Lung (tissue), 12 donors: Measurements from ENCODE around the gene LRPPRC. TPM values are rescaled to one million over a fixed set of nuclear protein-coding genes. Genes with fewer than 3 reads are reported as not detected.

ENCODE experiments used
- ATAC-seq: fragments of 200-7000 bp; cut with Tn5 transposase; one replicate; pipeline ENCODE4 v1.9.1; 2020; ENCODE audit warnings: moderate number of reproducible peaks; ENCODE audit not compliant: insufficient read depth, low FRiP score
- DNase-seq, 3 donors: peaks; one replicate each; pipeline ENCODE4 v3.0.0-alpha.2; 2013 to 2017
- H3K27ac ChIP-seq, 2 donors: one replicate each; pipeline ENCODE4 v1.5.1; 2013; ENCODE audit warnings: mild to moderate bottlenecking in 2 of 2, moderate library complexity in 2 of 2, control low read depth in 1 of 2, inconsistent platforms in 1 of 2, low read depth in 1 of 2, low read length in 1 of 2
- H3K27me3 ChIP-seq, 3 donors: one replicate each; pipeline ENCODE4 v1.5.1; 2013; ENCODE audit warnings: low read length in 2 of 3; ENCODE audit not compliant: control insufficient read depth in 3 of 3, insufficient read depth in 3 of 3
- H3K36me3 ChIP-seq, 4 donors: one replicate each; pipeline ENCODE4 v1.5.1; 2013; ENCODE audit warnings: low read length in 4 of 4, mild to moderate bottlenecking in 1 of 4, moderate library complexity in 1 of 4; ENCODE audit not compliant: control insufficient read depth in 4 of 4, insufficient read depth in 4 of 4
- H3K4me1 ChIP-seq, 5 donors: one replicate each; pipeline ENCODE4 v1.5.1; 2013; ENCODE audit warnings: low read length in 5 of 5, mild to moderate bottlenecking in 2 of 5, moderate library complexity in 1 of 5; ENCODE audit not compliant: control insufficient read depth in 5 of 5, insufficient read depth in 5 of 5
- H3K4me3 ChIP-seq: one replicate; pipeline ENCODE4 v1.5.1; 2013; ENCODE audit warnings: mild to moderate bottlenecking, control low read depth, moderate library complexity
- H3K9ac ChIP-seq, 2 donors: one replicate each; pipeline ENCODE4 v1.5.1; 2013; ENCODE audit warnings: low read length in 2 of 2, control low read depth in 1 of 2; ENCODE audit not compliant: insufficient read depth in 1 of 2
- H3K9me3 ChIP-seq, 4 donors: one replicate each; pipeline ENCODE4 v1.5.1; 2013; ENCODE audit warnings: low read length in 3 of 4, mild to moderate bottlenecking in 1 of 4, moderate library complexity in 1 of 4; ENCODE audit not compliant: control insufficient read depth in 4 of 4, insufficient read depth in 3 of 4
- CTCF ChIP-seq: IDR thresholded peaks from 2 replicates; pipeline ENCODE4 v1.5.1; 2012; ENCODE audit warnings: mild to moderate bottlenecking; ENCODE audit errors: control extremely low read depth, extremely low read depth
- WGBS, 2 donors: extraction: QIAGEN DNeasy Blood & Tissue Kit; methylation state at CpG; one replicate each; pipeline ENCODE4 v1.1.7; 2013; 5-methylcytosine and 5-hydroxymethylcytosine counted together
- polyA plus RNA-seq, 2 donors: library from polyadenylated mRNA; stranded (reverse); fragments of 200-250 nt; gene quantifications; one replicate each; pipeline ENCODE4 v1.2.1, GENCODE V29; 2013
- total RNA-seq, 2 donors: library from RNA; depleted of rRNA in 1 of 2; stranded (reverse); fragments of >200 nt in 1 of 2; gene quantifications; one replicate each; pipeline ENCODE4 v1.2.1, GENCODE V29; 2014 to 2021
- donor health status: control.
- donor health status: control.
- donor health status: Bipolar disorder and iron deficiency.
- donor health status: healthy.
- donor health status: DM: yes; HTN: yes; CAD: no.

LRPPRC gene
- total and polyA plus RNA-seq, 4 donors: 29.5 to 96.6 (median 48.6) TPM

DNA sequence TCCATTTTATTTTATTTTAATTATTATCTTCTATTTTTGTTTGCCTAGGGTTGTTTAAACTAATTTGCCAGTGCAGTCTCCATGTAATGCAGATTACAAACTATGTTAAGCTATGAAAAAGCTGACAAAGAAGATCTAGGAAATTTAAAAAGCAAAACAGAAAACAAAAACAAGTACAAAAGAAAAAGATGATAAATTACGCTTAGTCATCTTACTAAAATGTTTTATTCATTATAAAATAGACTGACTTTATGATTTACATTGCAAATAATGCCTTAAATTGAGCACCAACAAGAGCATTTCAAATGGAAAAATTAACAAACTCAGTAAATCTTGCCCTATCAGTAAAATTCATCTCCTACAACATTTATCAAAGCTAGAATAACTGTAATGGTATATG, 52.9 kb downstream of the LRPPRC start:
- Histone ChIP-seq H3K4me1 (peaks cover 0 to 30% (median 6%) of the 10 kb centered on the region in 5 donors), H3K9me3 (no peaks in the 10 kb centered on the region), H3K9ac (no peak overlapping the region), H3K36me3 (peaks cover 7 to 27% (median 13%) of the 10 kb centered on the region in 4 donors), H3K27me3 (no peaks in the 10 kb centered on the region), H3K4me3 (no peak overlapping the region), H3K27ac (no peak overlapping the region)
- WGBS, 2 donors: 98 to 100% methylated on average over 1 of the region's 1 CpG
- no peak for ATAC-seq
- no peak for TF ChIP-seq CTCF
- DNase-seq: no peak

GRCh38 chr2:43941966-43942365, 53.8 kb downstream of the LRPPRC start:
- peaks cover 0 to 30% (median 6%) of the 10 kb centered on the region in 5 donors for H3K4me1 ChIP-seq
- H3K9me3 ChIP-seq: no peaks in the 10 kb centered on the region
- no peak overlapping the region for H3K9ac ChIP-seq
- peaks cover 7 to 27% (median 13%) of the 10 kb centered on the region in 4 donors for H3K36me3 ChIP-seq
- H3K4me3 ChIP-seq: no peak overlapping the region
- ATAC-seq: no peak
- H3K27me3 ChIP-seq: no peaks in the 10 kb centered on the region
- DNase-seq: peak in 2 of 3 donors; percentile 15 to 34
- no peak for TF ChIP-seq CTCF
- no peak overlapping the region for H3K27ac ChIP-seq
- WGBS, 2 donors: 79 to 84% methylated on average over 4 of the region's 4 CpGs

- no peak for DNase-seq
- Histone ChIP-seq H3K4me3 (no peak overlapping the region), H3K36me3 (peaks cover 7 to 23% (median 10%) of the 10 kb centered on the region in 4 donors), H3K9me3 (no peaks in the 10 kb centered on the region), H3K27me3 (no peaks in the 10 kb centered on the region), H3K9ac (no peak overlapping the region), H3K27ac (no peak overlapping the region), H3K4me1 (peaks cover 0 to 30% (median 6%) of the 10 kb centered on the region in 5 donors)
- no peak for ATAC-seq
- no peak for TF ChIP-seq CTCF
- 79 to 96% methylated on average over 3 of the region's 3 CpGs for WGBS, 2 donors
Observed at GRCh38 chr2:43941359-43941758, 54.4 kb downstream of the LRPPRC start.

- peaks cover 0 to 16% (median 2%) of the 10 kb centered on the region in 4 donors for H3K36me3 ChIP-seq
- WGBS, 2 donors: 94 to 96% methylated on average over 6 of the region's 6 CpGs
- TF ChIP-seq CTCF: no peak
- ATAC-seq: no peak
- no peak overlapping the region for H3K9ac ChIP-seq
- no peak overlapping the region for H3K4me3 ChIP-seq
- no peak overlapping the region for H3K27ac ChIP-seq
- H3K9me3 ChIP-seq: no peaks in the 10 kb centered on the region
- H3K4me1 ChIP-seq: peaks cover 0 to 24% (median 6%) of the 10 kb centered on the region in 5 donors
- no peaks in the 10 kb centered on the region for H3K27me3 ChIP-seq
- no peak for DNase-seq
Observed at GRCh38 chr2:43939695-43940256, 56.0 kb downstream of the LRPPRC start.
